ENCODE results near the gene OFD1.

The OFD1 gene

GRCh38 chrX:13692771-13693231, 41.7 kb upstream of the OFD1 start (continued):
- TF ChIP-seq, protein P1, sequence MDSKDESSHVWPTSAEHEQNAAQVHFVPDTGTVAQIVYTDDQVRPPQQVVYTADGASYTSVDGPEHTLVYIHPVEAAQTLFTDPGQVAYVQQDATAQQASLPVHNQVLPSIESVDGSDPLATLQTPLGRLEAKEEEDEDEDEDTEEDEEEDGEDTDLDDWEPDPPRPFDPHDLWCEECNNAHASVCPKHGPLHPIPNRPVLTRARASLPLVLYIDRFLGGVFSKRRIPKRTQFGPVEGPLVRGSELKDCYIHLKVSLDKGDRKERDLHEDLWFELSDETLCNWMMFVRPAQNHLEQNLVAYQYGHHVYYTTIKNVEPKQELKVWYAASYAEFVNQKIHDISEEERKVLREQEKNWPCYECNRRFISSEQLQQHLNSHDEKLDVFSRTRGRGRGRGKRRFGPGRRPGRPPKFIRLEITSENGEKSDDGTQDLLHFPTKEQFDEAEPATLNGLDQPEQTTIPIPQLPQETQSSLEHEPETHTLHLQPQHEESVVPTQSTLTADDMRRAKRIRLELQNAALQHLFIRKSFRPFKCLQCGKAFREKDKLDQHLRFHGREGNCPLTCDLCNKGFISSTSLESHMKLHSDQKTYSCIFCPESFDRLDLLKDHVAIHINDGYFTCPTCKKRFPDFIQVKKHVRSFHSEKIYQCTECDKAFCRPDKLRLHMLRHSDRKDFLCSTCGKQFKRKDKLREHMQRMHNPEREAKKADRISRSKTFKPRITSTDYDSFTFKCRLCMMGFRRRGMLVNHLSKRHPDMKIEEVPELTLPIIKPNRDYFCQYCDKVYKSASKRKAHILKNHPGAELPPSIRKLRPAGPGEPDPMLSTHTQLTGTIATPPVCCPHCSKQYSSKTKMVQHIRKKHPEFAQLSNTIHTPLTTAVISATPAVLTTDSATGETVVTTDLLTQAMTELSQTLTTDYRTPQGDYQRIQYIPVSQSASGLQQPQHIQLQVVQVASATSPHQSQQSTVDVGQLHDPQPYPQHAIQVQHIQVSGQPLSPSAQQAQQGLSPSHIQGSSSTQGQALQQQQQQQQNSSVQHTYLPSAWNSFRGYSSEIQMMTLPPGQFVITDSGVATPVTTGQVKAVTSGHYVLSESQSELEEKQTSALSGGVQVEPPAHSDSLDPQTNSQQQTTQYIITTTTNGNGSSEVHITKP (tag by site-specific recombination; IDR thresholded peaks at IDR 0.05): peak; percentile 74
- TF ChIP-seq ZXDB (tag by site-specific recombination; IDR thresholded peaks at IDR 0.05) (no peak), ZNF660 (tag by site-specific recombination; IDR thresholded peaks at IDR 0.05) (0 out of 2 replicates have a peak, but pooled peaks have one; percentile 1)

GRCh38 chrX:13693341-13693961, 41.1 kb upstream of the OFD1 start:
- Histone ChIP-seq H3K4me1 (ENCODE audit: control insufficient read depth, insufficient read depth, low read length) (peaks cover 40% of the 10 kb centered on the region), H3K4me3 (ENCODE audit: low read depth, low read length) (no peak overlapping the region), H3K36me3 (ENCODE audit: control insufficient read depth in 2 of 2, insufficient read depth in 1 of 2, low read length in 2 of 2) (no peaks in the 10 kb centered on the region), H3K9me3 (ENCODE audit: control insufficient read depth, insufficient read depth, low read depth, low read length) (no peaks in the 10 kb centered on the region), H3K27ac (ENCODE audit: extremely low read depth, low read depth, low read length) (peak overlapping the region; percentile 29; the same call in 1 of the 2 replicates)
- ChIA-PET CTCF (interaction anchor here (1.2 to 1.7 kb wide), 3 partner anchors 20 to 43 kb away, joined by 3 to 7 read pairs (median 5); no protein-coding TSS in a partner anchor), POLR2A (interaction anchor here (0.9 to 6.8 kb wide), 8 partner anchors 9 to 53 kb away, joined by 3 to 46 read pairs (median 4); partner anchors contain the start of genes OFD1, TCEANC and TRAPPC2)
- TF ChIP-seq ZFHX2 (tag by site-specific recombination; conservative IDR thresholded peaks at IDR 0.05): peak; percentile 85
- no peak for TF ChIP-seq ZNF843 (tag by site-specific recombination; IDR thresholded peaks at IDR 0.05)
- no peak for TF ChIP-seq ZNF561 (tag by site-specific recombination; IDR thresholded peaks at IDR 0.05; ENCODE audit: borderline replicate concordance)
- TF ChIP-seq, protein P1 (tag by site-specific recombination; IDR thresholded peaks at IDR 0.05): peak; percentile 38; the same call in 1 of the 2 replicates
- no peak for TF ChIP-seq OVOL3 (tag by site-specific recombination; IDR thresholded peaks at IDR 0.05)
- no peak for TF ChIP-seq HOXA7 (CRISPR knock-in tag; IDR thresholded peaks at IDR 0.05; ENCODE audit: borderline replicate concordance)
- TF ChIP-seq GFI1B (tag by site-specific recombination; IDR thresholded peaks at IDR 0.05): no peak
- TF ChIP-seq, protein P2, sequence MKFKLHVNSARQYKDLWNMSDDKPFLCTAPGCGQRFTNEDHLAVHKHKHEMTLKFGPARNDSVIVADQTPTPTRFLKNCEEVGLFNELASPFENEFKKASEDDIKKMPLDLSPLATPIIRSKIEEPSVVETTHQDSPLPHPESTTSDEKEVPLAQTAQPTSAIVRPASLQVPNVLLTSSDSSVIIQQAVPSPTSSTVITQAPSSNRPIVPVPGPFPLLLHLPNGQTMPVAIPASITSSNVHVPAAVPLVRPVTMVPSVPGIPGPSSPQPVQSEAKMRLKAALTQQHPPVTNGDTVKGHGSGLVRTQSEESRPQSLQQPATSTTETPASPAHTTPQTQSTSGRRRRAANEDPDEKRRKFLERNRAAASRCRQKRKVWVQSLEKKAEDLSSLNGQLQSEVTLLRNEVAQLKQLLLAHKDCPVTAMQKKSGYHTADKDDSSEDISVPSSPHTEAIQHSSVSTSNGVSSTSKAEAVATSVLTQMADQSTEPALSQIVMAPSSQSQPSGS (tag by site-specific recombination; IDR thresholded peaks at IDR 0.05; ENCODE audit: low read depth): no peak
- TF ChIP-seq, protein P3, sequence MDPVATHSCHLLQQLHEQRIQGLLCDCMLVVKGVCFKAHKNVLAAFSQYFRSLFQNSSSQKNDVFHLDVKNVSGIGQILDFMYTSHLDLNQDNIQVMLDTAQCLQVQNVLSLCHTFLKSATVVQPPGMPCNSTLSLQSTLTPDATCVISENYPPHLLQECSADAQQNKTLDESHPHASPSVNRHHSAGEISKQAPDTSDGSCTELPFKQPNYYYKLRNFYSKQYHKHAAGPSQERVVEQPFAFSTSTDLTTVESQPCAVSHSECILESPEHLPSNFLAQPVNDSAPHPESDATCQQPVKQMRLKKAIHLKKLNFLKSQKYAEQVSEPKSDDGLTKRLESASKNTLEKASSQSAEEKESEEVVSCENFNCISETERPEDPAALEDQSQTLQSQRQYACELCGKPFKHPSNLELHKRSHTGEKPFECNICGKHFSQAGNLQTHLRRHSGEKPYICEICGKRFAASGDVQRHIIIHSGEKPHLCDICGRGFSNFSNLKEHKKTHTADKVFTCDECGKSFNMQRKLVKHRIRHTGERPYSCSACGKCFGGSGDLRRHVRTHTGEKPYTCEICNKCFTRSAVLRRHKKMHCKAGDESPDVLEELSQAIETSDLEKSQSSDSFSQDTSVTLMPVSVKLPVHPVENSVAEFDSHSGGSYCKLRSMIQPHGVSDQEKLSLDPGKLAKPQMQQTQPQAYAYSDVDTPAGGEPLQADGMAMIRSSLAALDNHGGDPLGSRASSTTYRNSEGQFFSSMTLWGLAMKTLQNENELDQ (tag by site-specific recombination; IDR thresholded peaks at IDR 0.05; ENCODE audit: low read depth): no peak
- peak; percentile 84 for TF ChIP-seq PRDM1 (tag by site-specific recombination; IDR thresholded peaks at IDR 0.05)
- TF ChIP-seq ZNF274 (IDR thresholded peaks at IDR 0.05; ENCODE audit: low read length): no peak
- no peak for TF ChIP-seq ZNF274 (tag by site-specific recombination; IDR thresholded peaks at IDR 0.05; ENCODE audit: borderline replicate concordance)
- TF ChIP-seq, protein P4, sequence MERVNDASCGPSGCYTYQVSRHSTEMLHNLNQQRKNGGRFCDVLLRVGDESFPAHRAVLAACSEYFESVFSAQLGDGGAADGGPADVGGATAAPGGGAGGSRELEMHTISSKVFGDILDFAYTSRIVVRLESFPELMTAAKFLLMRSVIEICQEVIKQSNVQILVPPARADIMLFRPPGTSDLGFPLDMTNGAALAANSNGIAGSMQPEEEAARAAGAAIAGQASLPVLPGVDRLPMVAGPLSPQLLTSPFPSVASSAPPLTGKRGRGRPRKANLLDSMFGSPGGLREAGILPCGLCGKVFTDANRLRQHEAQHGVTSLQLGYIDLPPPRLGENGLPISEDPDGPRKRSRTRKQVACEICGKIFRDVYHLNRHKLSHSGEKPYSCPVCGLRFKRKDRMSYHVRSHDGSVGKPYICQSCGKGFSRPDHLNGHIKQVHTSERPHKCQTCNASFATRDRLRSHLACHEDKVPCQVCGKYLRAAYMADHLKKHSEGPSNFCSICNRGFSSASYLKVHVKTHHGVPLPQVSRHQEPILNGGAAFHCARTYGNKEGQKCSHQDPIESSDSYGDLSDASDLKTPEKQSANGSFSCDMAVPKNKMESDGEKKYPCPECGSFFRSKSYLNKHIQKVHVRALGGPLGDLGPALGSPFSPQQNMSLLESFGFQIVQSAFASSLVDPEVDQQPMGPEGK (tag by site-specific recombination; IDR thresholded peaks at IDR 0.05): peak; percentile 19; the same call in 1 of the 2 replicates
- TF ChIP-seq ZBTB7A (tag by site-specific recombination; IDR thresholded peaks at IDR 0.05; ENCODE audit: low read depth): no peak
- no peak for TF ChIP-seq FEZF1 (tag by site-specific recombination; IDR thresholded peaks at IDR 0.05)
- no peak for TF ChIP-seq ZNF629 (tag by site-specific recombination; IDR thresholded peaks at IDR 0.05)
- peak; percentile 32; the same call in 1 of the 2 replicates for TF ChIP-seq SP3 (tag by site-specific recombination; IDR thresholded peaks at IDR 0.05)
- no peak for TF ChIP-seq ZNF510 (tag by site-specific recombination; IDR thresholded peaks at IDR 0.05; ENCODE audit: insufficient replicate concordance)
- no peak for TF ChIP-seq ZNF140 (tag by site-specific recombination; IDR thresholded peaks at IDR 0.05)
- TF ChIP-seq ZNF830 (tag by site-specific recombination; IDR thresholded peaks at IDR 0.05; ENCODE audit: low read depth): no peak
